GM12878 (cell line): ENCODE measurements around the gene PHOSPHO1.

ENCODE experiments used
- BHLHE40 ChIP-seq, 2 experiments: fragments of 450-650 bp in 1 of 2; IDR thresholded peaks; 2 replicates each; pipeline ENCODE4 v1.6.1; 2011 to 2017; ENCODE audit warnings: low read depth in 2 of 2, borderline replicate concordance in 1 of 2, improper control_type of control experiment in 1 of 2, low read length in 1 of 2, mild to moderate bottlenecking in 1 of 2
- CBX3 ChIP-seq: fragments of 200-600 bp; sonication (generic); IDR thresholded peaks from 2 replicates; pipeline ENCODE4 v1.6.1; 2016; ENCODE audit warnings: low read depth, borderline replicate concordance
- CTCF ChIP-seq, 3 experiments: IDR thresholded peaks in 2 of 3; conservative IDR thresholded peaks in 1 of 3; 2 replicates each; pipeline ENCODE4 v1.5.1; 2011; ENCODE audit warnings: low read depth in 3 of 3, low read length in 3 of 3, mild to moderate bottlenecking in 3 of 3, control low read depth in 2 of 3, moderate library complexity in 2 of 3, inconsistent platforms in 1 of 3, mixed read lengths in 1 of 3; ENCODE audit not compliant: control insufficient read depth in 2 of 3, insufficient read depth in 1 of 3; ENCODE audit errors: extremely low read depth in 1 of 3
- E2F8 ChIP-seq: fragments of 450-650 bp; IDR thresholded peaks from 2 replicates; pipeline ENCODE4 v1.6.1; 2018; ENCODE audit warnings: mild to moderate bottlenecking, low read depth, moderate library complexity; ENCODE audit not compliant: partially characterized antibody
- EP300 ChIP-seq, 2 experiments: fragments of 150-350 bp in 1 of 2; IDR thresholded peaks; 2 replicates each; pipeline ENCODE4 v1.6.1; 2011 to 2012; ENCODE audit warnings: low read depth in 2 of 2, low read length in 2 of 2, borderline replicate concordance in 1 of 2, improper control_type of control experiment in 1 of 2, inconsistent platforms in 1 of 2; ENCODE audit not compliant: control insufficient read depth in 1 of 2
- EZH2 ChIP-seq: IDR thresholded peaks from 2 replicates; pipeline ENCODE4 v1.6.1; 2012; ENCODE audit warnings: low read depth, mild to moderate bottlenecking, control low read depth, inconsistent platforms, low read length, borderline replicate concordance; ENCODE audit not compliant: control insufficient read depth
- JUND ChIP-seq: IDR thresholded peaks from 2 replicates; pipeline ENCODE4 v1.6.1; 2012; ENCODE audit warnings: low read depth, mild to moderate bottlenecking, low read length, improper control_type of control experiment, moderate library complexity
- MXI1 ChIP-seq: fragments of 150-350 bp; IDR thresholded peaks from 2 replicates; pipeline ENCODE4 v1.6.1; 2011; ENCODE audit warnings: low read depth, mild to moderate bottlenecking, inconsistent platforms, low read length, improper control_type of control experiment
- NRF1 ChIP-seq: conservative IDR thresholded peaks from 2 replicates; pipeline ENCODE4 v1.6.1; 2011; ENCODE audit warnings: mild to moderate bottlenecking, low read depth, low read length, improper control_type of control experiment
- POLR2A ChIP-seq: IDR thresholded peaks from 2 replicates; pipeline ENCODE4 v1.6.1; 2011; ENCODE audit warnings: low read depth, mild to moderate bottlenecking, low read length
- TF ChIP-seq, protein P1 (sequence below): fragments of 450-650 bp; formaldehyde crosslinking; IDR thresholded peaks from 2 replicates; pipeline ENCODE4 v1.4.0; 2022; ENCODE audit warnings: mild to moderate bottlenecking, moderate library complexity
- TF ChIP-seq, protein P2 (sequence below): fragments of 450-650 bp; IDR thresholded peaks from 2 replicates; pipeline ENCODE4 v1.6.1; 2017; ENCODE audit warnings: mild to moderate bottlenecking, low read depth, inconsistent platforms; ENCODE audit not compliant: poor library complexity, severe bottlenecking

GRCh38 chr17:49229805-49230600 lies 584 bp downstream of the PHOSPHO1 start:
- TF ChIP-seq JUND = no peak
- TF ChIP-seq EZH2 = no peak
- TF ChIP-seq, protein P1, sequence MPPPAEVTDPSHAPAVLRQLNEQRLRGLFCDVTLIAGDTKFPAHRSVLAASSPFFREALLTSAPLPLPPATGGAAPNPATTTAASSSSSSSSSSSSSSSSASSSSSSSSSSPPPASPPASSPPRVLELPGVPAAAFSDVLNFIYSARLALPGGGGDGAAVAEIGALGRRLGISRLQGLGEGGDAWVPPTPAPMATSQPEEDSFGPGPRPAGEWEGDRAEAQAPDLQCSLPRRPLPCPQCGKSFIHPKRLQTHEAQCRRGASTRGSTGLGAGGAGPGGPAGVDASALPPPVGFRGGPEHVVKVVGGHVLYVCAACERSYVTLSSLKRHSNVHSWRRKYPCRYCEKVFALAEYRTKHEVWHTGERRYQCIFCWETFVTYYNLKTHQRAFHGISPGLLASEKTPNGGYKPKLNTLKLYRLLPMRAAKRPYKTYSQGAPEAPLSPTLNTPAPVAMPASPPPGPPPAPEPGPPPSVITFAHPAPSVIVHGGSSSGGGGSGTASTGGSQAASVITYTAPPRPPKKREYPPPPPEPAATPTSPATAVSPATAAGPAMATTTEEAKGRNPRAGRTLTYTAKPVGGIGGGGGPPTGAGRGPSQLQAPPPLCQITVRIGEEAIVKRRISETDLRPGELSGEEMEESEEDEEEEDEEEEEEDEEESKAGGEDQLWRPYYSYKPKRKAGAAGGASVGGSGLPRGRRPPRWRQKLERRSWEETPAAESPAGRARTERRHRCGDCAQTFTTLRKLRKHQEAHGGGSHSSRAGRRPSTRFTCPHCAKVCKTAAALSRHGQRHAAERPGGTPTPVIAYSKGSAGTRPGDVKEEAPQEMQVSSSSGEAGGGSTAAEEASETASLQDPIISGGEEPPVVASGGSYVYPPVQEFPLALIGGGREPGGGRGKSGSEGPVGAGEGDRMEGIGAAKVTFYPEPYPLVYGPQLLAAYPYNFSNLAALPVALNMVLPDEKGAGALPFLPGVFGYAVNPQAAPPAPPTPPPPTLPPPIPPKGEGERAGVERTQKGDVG (CRISPR knock-in tag) = no peak
- no peak for TF ChIP-seq BHLHE40 (IDR thresholded peaks at IDR 0.05; ENCODE audit: borderline replicate concordance in 1 of 2, low read depth in 2 of 2, low read length in 1 of 2)
- no peak for TF ChIP-seq NRF1
- TF ChIP-seq CTCF (IDR thresholded peaks at IDR 0.05 in 2 of 3, conservative IDR thresholded peaks at IDR 0.05 in 1 of 3; ENCODE audit: control insufficient read depth in 2 of 3, extremely low read depth in 1 of 3, insufficient read depth in 1 of 3, low read depth in 3 of 3, low read length in 3 of 3) = no peak
- TF ChIP-seq EP300 (IDR thresholded peaks at IDR 0.05; ENCODE audit: borderline replicate concordance in 1 of 2, control insufficient read depth in 1 of 2, low read depth in 2 of 2, low read length in 2 of 2) = no peak
- no peak for TF ChIP-seq CBX3
- TF ChIP-seq MXI1 = no peak
- TF ChIP-seq, protein P2, sequence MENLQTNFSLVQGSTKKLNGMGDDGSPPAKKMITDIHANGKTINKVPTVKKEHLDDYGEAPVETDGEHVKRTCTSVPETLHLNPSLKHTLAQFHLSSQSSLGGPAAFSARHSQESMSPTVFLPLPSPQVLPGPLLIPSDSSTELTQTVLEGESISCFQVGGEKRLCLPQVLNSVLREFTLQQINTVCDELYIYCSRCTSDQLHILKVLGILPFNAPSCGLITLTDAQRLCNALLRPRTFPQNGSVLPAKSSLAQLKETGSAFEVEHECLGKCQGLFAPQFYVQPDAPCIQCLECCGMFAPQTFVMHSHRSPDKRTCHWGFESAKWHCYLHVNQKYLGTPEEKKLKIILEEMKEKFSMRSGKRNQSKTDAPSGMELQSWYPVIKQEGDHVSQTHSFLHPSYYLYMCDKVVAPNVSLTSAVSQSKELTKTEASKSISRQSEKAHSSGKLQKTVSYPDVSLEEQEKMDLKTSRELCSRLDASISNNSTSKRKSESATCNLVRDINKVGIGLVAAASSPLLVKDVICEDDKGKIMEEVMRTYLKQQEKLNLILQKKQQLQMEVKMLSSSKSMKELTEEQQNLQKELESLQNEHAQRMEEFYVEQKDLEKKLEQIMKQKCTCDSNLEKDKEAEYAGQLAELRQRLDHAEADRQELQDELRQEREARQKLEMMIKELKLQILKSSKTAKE = no peak
- TF ChIP-seq POLR2A = peak; percentile 48
- no peak for TF ChIP-seq E2F8
